Stimulated activated CD4-positive, alpha-beta T cell treated with anti-CD3 and anti-CD28 coated beads, Interleukin-4, amount 100 ng/mL, for 24 hours (primary cell): Measurements from ENCODE around the gene KSR1.
A peak's percentile ranks its signal among the peaks of the same experiment; 100 is the strongest.
"Not testable (repeated sequence)": the region's sequence is repeated elsewhere in the genome, so short reads cannot be mapped to it uniquely, and the experiment has no call there.

Experiments used
- DNase-seq: peaks from one replicate; pipeline ENCODE4 v3.0.0-alpha.2; 2020

KSR1 gene

GRCh38 chr17:27455236-27455913, 873 bp upstream of the KSR1 start:
- no peak for DNase-seq

GRCh38 chr17:27456681-27457359, 572 bp downstream of the KSR1 start:
- DNase-seq: no peak

- DNase-seq: no peak
Observed at GRCh38 chr17:27457360-27457715, 1.1 kb downstream of the KSR1 start.

GRCh38 chr17:27457731-27458523, 1.7 kb downstream of the KSR1 start:
- no peak for DNase-seq

GRCh38 chr17:27458524-27458908, 2.3 kb downstream of the KSR1 start:
- DNase-seq: no peak

GRCh38 chr17:27459433-27459832, 3.2 kb downstream of the KSR1 start:
- no peak for DNase-seq

GRCh38 chr17:27460196-27460725, 4.0 kb downstream of the KSR1 start:
- no peak for DNase-seq

- DNase-seq: no peak
Observed at GRCh38 chr17:27461192-27461859, 5.1 kb downstream of the KSR1 start.

- no peak for DNase-seq
Observed at GRCh38 chr17:27462149-27462548, 5.9 kb downstream of the KSR1 start.

- no peak for DNase-seq
Observed at GRCh38 chr17:27462714-27463113, 6.5 kb downstream of the KSR1 start.

- DNase-seq: no peak
Observed at GRCh38 chr17:27463235-27463677, 7.0 kb downstream of the KSR1 start.

- not testable (repeated sequence) for DNase-seq
Observed at GRCh38 chr17:27464019-27464418, 7.8 kb downstream of the KSR1 start.

GRCh38 chr17:27464431-27464830, 8.2 kb downstream of the KSR1 start:
- no peak for DNase-seq

GRCh38 chr17:27465875-27466274, 9.6 kb downstream of the KSR1 start:
- DNase-seq: not testable (repeated sequence)

GRCh38 chr17:27466376-27466742, 10.1 kb downstream of the KSR1 start:
- DNase-seq: no peak

GRCh38 chr17:27466743-27467375, 10.6 kb downstream of the KSR1 start:
- peak; percentile 84 for DNase-seq

GRCh38 chr17:27469256-27469655, 13.0 kb downstream of the KSR1 start:
- DNase-seq: no peak

GRCh38 chr17:27471321-27472269, 15.3 kb downstream of the KSR1 start:
- DNase-seq: peak; percentile 87

- DNase-seq: no peak
Observed at GRCh38 chr17:27473190-27473747, 17.0 kb downstream of the KSR1 start.

- peak; percentile 87 for DNase-seq
Observed at GRCh38 chr17:27473748-27474609, 17.7 kb downstream of the KSR1 start.
